Measurements from ENCODE around the gene FAM83F.

- no peak for TF ChIP-seq CTCF (conservative IDR thresholded peaks at IDR 0.05 in 1 of 2, IDR thresholded peaks at IDR 0.05 in 1 of 2; ENCODE audit: extremely low read depth in 1 of 2, insufficient read depth in 1 of 2, low read depth in 1 of 2, low read length in 2 of 2)
- no peak for TF ChIP-seq EZH2 (IDR thresholded peaks at IDR 0.05; ENCODE audit: borderline replicate concordance, low read length)
Observed at GRCh38 chr22:39954584-39955055, 40.1 kb upstream of the FAM83F start.
